HS-5 (cell line): ENCODE data around the gene ALDOC.
"Not testable (repeated sequence)": the region's sequence is repeated elsewhere in the genome, so short reads cannot be mapped to it uniquely, and the experiment has no call there.

ENCODE experiments used
- DNase-seq: peaks from one replicate; pipeline ENCODE4 v3.0.0-alpha.2; 2012; ENCODE audit warnings: low read depth

ALDOC gene

DNA sequence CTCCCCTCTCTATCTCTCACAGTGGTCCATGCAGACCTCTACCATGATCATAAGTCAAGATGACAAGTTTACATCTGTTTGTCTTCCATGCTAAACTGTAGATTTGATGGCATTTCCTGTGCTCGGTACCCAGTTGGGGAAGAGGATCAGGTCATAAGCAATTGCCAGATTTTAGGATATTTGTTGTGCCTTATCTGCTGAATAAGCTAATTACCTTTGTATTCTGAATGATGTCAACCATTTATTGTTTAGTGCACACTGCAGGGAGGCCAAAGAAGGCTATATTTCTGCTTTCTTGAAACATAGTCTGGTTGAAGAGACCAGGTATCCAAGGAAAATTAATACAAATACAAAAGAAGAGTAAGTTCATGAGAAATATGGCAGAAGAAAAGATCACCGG is 5.8 kb upstream of the ALDOC start:
- no peak for DNase-seq

DNA sequence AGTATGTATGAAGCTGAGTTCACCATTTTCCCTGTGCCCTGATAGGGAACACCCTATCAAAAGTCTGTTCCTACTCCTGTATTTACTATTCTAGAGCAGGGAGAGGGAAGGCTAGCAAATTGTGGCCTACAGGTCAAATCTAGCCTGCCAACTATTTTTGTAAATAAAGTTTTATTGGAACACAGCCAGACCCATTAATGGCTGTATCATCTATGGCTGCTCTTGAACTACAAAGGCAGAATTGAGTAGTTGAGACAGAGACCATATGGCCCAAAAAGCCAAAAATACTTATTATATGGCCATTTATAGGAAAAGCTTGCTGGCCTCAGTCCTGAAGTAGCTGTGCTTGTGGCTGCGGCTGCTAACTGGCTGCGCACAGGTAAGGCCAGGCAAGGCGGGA is 4.3 kb upstream of the ALDOC start:
- no peak for DNase-seq

DNA sequence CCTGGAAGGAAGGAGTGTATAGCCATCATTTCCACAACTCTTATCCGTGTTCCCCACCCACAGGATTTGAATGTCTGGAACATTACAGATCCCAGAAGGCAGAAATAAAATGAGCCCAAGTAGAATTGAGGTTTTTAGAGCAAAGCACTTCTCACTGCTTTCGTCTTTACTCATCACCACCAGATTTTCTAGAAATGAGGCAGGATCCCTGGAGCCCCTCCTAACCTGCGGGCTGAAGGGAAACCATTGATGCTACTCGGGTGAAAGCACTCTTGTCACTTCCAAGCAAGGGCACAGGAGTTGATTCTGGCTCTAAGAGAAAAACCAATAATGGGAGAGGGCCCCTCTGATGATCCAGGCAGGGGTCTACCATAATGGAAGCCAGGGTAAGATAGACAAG is 2.8 kb upstream of the ALDOC start:
- DNase-seq, result no peak

DNA sequence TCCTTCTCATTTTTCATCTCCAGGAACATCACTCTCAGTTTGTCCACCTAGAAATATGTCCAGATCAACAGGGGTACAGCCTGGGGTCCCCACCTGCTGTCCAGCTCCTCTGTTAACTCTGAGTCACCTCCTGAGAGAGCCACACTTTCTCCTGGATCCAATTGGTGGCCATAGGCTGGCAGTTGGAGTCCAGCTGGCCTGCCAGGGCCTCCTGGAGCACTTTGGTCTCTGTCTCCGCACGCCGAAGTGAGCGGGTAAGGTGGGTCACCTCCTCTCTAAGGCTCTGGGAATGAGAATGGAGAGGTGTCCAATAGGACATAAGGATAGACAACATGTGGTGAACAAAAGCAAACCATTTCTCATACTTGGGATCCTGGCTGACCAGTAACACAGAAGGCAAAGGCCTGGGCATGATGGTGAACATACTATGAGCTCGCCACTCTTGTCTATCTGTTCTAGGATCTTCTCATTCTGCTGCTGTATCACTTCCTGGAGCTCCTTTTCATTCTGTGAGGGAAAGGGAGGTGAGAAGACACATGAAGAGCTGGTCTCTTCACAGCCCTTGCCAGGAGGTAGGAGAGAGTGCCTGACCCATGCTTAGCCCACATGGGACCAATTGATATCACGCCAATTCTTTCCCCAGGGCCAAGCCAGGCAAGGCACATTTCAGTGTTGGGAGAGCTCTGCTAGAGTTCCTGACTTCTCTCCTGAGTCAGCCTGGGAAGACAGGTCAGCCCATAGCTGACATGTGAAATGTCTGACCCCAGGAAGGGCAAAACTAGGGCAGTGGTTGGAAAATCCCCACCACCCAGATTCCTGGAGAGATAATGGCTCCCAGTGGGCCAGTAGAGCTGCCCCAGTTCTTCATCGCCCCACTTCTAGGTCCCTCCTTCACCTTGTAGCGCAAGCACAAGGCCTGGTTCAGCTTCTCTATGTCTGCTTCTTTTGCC is 1.8 kb upstream of the ALDOC start:
- DNase-seq, result no peak

DNA sequence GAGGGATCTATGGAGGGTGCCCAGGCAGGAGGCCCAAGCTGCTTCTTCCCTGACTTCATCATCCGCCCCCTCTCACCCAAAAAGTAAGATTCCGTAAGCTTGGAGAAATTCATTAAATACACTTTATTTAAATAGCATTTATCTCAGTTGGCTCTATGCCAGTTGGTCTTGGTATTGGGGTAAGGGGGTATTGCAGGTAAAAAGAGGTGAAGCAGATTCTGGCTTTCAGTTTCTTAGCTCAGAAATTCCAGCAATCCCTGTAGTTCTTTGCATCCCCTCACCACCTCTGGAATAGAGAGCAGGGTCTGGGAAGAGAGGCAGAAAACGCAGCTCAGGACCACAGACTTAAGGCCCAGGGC is 750 bp upstream of the ALDOC start:
- no peak for DNase-seq

DNA sequence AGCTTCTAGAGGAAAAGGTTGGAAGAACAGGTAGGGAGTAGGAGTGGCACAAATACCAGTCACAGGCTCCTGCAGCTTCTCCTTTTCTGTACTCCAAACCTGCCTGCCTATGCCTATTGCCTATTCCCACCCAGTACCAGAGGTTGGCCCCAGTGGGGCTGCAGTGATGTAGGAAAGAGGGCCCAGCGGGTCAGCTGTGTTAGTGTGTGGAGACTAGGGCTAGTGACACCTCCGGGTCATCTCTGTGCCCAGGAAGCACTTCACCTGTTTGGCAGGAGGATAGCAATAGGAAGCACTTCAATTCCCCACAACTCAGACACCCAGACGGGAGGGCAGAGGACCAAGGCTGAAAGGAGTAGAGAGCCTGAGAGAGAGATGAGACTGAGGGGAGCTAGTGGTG is 679 bp downstream of the ALDOC start:
- not testable (repeated sequence) for DNase-seq

DNA sequence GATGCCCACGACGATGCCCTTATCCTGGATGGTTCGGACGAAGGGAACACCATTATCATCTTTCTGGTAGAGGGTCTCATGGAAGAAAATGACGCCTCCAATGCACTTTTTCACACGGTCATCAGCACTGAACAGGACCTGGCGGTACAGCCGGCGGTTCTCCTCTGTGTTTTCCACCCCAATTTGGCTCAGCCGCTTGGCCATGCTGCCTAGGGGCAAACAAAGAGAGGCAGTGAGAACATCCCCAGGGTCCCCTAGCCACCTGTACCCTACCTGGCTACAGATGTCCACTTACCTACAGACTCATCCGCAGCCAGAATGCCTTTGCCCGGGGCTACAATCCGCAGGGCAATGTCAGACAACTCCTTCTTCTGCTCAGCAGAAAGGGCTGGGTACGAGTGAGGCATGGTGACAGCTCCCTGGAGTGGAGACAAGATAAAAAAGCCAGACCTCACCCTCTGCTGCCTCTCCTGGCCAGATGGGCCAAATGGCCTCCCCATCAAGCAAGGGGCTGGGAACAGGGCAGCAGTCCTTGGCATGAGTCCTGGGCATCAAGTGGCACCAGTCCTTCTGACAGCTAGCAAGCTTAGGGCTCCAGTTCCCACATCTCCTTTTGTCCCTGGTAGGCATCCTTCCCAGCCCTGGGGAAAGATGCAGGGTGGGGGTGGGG is 1.4 kb downstream of the ALDOC start:
- no peak for DNase-seq

DNA sequence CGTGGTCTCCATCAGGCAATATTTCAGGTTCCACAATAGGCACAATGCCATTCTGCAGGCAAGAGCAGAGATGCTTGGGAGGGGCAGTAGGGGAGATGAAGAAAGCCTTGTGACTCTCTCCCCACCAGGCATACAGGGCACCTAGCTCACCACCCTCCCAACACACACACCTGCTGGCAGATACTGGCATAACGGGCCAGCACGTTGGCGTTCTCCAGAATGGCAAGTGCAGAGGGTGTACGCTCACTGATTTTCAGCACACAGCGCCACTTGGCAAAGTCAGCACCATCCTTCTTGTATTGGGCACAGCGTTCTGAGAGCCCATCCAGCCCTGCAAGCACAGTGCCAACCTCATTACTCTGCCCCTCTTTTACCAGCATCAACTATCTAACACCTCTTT is 2.2 kb downstream of the ALDOC start:
- no peak for DNase-seq

DNA sequence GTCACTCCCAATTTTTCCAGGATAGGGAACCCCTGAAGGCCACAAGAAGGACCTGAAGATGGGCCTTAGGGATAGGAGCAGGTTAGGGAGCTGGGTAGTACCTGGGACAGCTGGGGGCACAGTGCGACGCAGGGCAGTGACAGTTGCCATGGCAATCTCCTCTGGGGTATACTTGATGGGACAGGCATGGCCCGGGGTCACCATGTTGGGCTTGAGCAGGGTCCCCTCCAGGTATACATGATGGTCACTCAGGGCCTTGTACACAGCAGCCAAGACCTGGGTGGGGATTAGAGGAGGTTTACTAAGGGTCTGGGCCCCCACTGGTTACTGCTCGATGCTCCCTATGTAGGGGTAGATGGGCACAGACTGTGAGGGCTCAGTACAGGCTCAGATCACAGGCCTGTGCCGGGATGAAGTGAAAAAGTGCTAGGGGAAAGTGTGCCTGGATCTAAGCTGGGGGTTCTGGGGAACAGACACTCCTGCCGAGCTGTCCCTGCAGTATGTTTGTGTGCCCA is 2.7 kb downstream of the ALDOC start:
- DNase-seq, result no peak

DNA sequence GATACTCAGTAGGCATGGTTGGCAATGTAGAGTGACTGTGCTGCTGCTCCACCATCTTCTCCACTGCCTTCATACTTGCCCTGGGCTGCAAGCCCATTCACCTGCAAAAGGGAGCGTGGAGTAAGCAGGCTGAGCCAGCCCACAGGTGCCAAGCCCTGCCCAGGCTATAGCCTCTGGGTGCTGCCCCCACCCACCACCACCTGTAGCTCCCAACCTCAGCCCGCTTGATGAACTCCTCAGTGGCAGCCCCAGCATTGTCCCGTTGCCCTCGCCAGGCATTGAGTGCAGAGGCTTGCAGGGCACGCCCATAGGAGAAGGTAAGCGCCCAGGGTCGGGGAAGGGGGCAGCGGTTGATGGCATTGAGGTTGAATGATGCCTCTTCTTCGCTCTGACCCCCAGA is 3.2 kb downstream of the ALDOC start:
- DNase-seq, result no peak

DNA sequence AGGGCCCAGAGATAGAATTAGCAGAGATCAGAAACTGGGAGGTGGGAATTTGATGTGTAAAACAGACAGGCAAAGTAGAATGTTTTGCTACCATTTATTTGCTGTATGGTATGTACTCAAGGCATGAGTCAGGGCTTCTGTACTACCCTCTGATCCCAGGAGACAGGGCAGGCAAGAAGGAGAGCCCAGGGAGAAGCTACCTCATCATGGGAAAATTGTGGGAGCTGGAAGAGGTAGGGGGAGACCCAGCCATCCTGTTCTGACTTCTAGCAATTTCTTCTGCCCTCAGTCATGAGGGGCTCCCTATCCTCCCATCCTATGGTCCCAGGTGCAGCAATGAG is 3.7 kb downstream of the ALDOC start:
- DNase-seq, result no peak

DNA sequence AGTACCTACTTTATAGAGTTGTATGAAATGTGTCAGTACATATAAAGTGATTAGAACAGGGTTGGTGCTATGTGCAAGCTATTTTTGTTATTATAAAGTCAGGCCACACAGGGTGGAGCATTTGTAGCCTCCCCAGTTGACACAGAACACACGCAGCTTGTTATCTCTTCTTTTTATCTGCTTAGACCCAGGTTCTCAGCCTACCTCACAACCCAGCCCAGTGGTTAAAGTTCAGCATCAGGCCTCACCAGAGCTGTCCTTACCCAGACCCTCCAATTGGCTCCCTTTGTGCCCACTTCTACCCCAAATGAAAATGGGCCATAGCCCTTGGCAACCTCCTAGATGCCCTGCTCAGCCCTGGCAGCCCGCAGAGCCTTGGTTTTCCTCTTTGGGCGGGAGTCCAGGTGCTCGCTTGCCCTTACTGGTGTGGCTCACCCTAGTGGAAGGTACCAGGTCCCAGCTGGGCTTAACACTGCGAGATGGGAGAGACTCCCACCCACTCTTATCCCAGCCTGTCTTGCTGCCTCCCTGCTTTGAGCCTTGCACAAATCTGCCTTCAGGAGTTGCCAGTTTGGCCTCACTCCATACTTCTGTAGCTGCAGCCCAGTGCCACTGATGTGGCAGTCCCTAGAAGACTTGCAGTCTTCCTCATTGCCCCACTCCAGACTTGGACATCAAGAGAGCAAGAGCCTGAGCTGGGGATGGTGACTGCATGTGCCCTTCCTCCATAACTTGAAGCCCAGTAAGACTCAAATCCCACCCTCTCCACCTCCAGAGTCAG is 4.2 kb downstream of the ALDOC start:
- DNase-seq, result no peak

DNA sequence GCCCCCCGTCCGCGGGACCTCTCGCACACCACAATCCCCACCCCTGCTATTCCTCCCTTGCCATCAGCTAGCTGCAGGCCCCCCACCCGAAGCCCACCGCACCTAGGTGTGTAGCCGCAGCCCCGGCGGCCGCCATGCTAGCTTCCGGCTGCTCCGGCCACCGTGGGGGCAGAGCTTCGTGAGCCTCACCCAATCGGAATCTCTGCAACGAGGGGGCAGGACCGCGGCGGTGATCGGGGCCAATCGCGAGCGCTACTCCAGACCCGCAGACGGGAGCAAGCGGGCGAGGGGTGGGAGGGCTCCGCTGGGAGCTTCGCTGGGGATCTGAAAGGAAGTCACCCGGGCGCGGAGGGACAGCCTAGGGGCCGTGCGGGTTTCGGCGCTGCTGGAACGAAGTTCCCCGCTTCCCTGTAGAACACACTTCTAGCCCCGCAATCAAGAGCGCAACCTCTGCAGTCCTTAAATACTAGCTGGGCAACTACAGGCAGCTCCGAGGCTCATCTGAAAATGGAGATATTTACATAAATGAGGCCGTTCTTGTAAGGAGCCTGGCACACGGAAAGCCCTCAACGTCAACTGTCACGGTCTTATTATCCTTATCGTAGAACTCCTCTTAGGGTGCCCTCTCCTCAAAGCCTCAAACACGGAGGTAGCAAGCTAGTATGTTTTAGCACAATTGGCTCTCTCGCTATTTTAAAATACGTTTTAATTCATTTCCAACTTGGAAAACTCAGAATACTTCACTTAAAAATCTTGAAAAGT is 5.2 kb downstream of the ALDOC start, which contains the start of gene PIGS:
PIGS (minus strand) TSS at position 164 of the 762 bp plus-strand sequence; CDS start at position 136, 28 bp downstream.
- DNase-seq, result peak; percentile 60

DNA sequence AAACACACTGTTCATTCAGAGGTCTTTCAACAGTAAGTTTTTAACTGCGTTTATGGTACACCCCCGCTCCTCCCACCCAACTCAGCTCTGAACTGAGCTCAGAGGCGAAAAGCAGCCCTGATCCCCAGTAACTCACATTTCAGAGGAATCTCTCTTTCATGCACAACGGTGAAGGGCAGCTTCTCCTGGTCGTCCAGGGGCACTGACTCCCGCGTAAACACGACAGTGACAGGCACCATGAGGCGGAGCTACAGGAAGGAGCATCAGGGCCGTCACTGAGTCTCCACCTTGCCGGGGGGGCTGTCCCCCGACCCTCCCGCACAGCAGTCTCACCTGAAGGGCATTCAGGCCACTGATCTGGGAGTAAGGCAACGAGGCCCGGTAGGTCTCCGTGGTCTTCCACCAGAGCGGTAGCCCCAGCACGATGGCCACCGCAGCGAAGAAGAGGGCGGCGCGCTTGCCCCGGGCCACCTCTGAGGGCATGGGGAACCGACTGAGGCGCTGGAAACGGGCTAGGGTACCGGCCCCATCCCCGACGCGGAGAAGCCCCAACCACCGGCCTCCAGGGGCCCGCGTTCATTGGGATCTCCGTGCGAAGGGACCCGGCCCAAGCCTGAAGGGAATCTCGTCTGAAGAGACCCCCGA is 5.9 kb downstream of the ALDOC start:
- no peak for DNase-seq

DNA sequence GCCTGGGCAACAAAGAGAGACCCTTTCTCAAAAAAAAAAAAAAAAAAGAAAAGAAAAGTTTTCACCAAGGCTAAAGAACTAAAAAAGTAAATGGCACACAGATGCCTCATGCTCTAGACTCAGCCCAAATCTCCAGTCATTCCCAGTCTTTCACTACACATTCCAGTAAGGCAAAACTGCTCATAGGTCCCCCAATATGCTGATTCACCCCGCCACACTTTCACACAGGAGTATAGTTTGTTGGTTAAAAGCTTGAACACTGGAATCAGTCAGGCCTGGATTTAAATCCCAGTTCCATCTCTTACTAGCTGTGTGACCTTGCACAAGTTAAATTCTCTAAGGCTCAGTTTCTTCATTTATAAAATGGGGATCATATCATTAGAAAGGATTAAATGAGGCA is 7.2 kb downstream of the ALDOC start:
- DNase-seq, result no peak

DNA sequence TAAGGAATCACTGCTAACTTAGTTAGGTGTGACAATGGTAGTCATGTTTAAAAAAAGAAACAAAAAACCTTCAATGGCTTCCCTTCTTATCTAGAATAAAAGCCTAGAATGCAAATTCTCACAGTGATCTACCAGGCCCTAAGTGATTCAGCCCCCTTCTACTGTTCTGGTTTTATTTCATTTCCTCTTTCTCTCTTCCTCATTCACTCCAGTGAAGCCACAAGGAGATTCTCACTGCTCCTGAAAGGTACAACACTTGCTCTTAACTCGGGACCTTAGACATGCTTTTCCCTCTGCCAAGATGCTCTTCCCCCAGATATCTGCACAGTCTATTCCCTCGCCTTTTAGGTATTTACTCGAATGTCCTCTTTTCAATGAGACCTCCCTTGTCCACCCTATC is 9.1 kb downstream of the ALDOC start:
- DNase-seq, result no peak

DNA sequence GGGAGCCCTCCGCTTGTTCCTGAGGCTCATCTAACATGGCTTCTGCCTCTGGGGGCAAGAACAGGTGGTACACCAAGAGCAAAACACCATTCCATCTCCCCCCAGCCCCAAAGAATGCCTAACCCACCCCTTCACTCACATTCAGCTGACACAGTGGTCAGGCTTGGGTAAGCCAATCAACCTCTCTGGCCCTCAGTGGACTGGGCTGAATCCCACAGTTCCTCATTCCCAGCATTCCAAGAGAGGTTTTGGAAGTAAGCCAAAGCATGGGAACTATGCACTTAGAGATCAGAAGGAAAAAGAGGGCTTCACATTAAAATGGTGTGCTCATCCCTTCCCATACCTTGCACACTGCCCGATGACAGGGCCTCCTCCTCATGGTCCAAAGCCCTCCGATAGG is 13.2 kb downstream of the ALDOC start:
- no peak for DNase-seq

DNA sequence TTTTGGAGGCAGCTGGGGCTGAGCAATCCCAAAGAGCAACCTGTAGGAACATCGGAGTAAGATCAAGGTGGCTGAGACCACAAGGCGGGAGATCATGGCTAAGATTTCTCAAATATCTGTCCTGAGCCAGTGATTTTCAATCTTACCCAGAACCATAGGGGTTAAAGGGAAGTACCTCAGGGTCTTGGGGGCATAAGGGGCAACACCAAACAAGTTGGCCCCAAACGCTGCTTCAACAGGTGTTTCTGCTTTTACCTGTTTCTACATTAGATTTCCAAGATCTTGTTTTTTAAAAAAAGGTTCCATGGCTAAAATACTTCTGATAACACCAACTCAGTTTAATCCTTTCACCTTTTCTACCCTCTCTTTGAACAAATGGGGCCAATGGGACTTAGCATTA is 21.7 kb downstream of the ALDOC start:
- no peak for DNase-seq

DNA sequence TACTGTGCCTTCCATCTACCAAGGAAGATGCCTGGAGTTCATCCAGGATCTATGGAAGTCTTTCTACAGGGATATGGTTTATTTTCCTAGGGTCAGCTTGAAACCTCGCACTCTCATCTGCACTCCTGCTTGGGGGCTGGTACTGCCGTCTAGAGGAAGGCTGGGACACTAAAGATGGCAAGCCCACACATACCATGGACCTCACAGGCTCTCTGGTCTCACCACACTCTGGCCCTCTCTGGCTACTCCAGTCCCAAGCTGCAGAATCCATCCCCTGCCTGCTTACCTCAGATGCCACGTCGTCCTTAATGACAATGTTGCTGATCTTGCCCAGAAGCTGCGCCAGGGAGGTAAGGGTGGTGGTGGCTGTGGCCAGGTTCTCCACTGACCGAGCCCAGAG is 22.1 kb downstream of the ALDOC start:
- no peak for DNase-seq

DNA sequence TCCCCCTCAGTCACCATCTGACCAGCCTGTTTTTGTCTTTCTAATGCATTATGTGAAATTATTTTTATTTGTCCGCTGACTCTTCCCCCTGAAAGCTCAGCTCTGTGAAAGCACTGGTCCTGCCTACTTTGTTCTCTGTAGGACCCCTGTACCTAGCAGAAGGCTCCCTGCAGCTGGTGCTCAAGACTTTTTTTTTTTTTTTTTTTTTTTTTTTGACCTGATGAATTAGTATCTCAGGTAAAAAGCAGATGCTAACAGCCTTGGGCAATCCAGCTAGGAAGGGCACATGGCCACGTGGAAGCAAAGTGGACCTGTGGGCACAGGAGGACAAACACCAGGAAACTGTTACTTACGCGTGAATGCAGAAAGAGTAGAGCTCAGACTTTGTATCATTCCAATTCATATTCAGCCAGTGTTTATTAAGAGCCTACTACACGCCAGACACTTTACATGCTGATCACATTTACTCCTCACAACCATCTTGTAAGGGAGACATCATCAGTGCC is 23.6 kb downstream of the ALDOC start:
- no peak for DNase-seq
